ENCODE data around the gene CDH4. TPM values are rescaled to one million over a fixed set of nuclear protein-coding genes. Genes with fewer than 3 reads are reported as not detected.

The CDH4 gene
- total RNA-seq, 1 experiment from 2014 or later = not detected

DNA sequence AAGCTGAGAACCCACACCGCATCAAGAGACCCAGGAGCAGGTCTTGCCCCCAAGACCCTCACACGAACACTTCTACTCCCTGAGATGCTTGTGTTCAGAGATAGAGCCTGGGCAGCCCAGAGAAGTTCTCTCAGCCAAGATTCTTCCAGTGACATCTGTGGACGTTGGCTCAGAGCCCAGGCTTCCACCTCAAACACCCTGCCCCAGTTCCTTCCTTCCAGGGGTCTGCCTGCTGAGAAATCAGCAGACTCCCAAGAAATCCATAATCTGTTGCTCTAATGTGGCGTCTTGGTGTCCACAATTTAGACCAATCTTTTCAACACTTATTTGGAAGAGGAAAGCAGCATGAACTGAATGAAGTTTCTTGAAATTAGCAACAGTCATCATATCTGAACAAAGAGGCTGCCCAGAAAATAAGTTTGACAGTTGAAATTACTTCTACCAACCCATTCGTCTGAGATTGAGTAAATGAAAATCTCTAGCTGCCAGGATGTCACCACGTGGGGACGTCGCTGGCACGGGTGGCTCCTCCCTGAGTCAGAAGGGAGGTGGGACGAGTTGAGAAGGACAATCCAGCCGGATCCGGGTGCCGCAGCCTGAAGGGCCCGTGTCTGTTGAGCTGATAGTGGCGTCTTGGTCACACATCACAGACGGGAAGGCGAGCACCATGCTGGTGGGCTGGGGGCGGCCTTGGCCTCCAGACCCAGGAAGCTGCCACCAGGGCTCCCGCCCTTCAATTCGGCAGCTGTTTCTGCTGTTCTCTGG lies 412.7 kb downstream of the CDH4 start:
- DNase-seq (ENCODE audit: low read depth, low spot score) = no peak
- intact Hi-C loops (cut with micrococcal nuclease; ENCODE audit: unreplicated experiment) = no loop called here
- ATAC-seq = no peak
- no peaks in the 10 kb centered on the region for H3K36me3 ChIP-seq (ENCODE audit: control insufficient read depth, insufficient read depth, low read length)
- no peak overlapping the region for H3K27ac ChIP-seq (ENCODE audit: low read length)
- peaks cover 3% of the 10 kb centered on the region; the same call in 1 of the 2 replicates for H3K27me3 ChIP-seq (ENCODE audit: control insufficient read depth, insufficient read depth, low read length)
- H3K4me1 ChIP-seq (ENCODE audit: control insufficient read depth, insufficient read depth, low read length) = no peaks in the 10 kb centered on the region
- BruUV-seq (replicated peaks) = no TSS peak
- CTCF ChIA-PET = no interaction called here
- TF ChIP-seq POLR2AphosphoS5 (IDR thresholded peaks at IDR 0.05; ENCODE audit: low read depth, low read length) (no peak), TCF7L2 (IDR thresholded peaks at IDR 0.05; ENCODE audit: low read depth, low read length) (no peak), SIN3A (IDR thresholded peaks at IDR 0.05; ENCODE audit: borderline replicate concordance, insufficient read depth, low read depth, low read length) (no peak)
- TF ChIP-seq, protein P1, sequence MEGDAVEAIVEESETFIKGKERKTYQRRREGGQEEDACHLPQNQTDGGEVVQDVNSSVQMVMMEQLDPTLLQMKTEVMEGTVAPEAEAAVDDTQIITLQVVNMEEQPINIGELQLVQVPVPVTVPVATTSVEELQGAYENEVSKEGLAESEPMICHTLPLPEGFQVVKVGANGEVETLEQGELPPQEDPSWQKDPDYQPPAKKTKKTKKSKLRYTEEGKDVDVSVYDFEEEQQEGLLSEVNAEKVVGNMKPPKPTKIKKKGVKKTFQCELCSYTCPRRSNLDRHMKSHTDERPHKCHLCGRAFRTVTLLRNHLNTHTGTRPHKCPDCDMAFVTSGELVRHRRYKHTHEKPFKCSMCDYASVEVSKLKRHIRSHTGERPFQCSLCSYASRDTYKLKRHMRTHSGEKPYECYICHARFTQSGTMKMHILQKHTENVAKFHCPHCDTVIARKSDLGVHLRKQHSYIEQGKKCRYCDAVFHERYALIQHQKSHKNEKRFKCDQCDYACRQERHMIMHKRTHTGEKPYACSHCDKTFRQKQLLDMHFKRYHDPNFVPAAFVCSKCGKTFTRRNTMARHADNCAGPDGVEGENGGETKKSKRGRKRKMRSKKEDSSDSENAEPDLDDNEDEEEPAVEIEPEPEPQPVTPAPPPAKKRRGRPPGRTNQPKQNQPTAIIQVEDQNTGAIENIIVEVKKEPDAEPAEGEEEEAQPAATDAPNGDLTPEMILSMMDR (IDR thresholded peaks at IDR 0.05) = no peak
- TF ChIP-seq, protein P2, sequence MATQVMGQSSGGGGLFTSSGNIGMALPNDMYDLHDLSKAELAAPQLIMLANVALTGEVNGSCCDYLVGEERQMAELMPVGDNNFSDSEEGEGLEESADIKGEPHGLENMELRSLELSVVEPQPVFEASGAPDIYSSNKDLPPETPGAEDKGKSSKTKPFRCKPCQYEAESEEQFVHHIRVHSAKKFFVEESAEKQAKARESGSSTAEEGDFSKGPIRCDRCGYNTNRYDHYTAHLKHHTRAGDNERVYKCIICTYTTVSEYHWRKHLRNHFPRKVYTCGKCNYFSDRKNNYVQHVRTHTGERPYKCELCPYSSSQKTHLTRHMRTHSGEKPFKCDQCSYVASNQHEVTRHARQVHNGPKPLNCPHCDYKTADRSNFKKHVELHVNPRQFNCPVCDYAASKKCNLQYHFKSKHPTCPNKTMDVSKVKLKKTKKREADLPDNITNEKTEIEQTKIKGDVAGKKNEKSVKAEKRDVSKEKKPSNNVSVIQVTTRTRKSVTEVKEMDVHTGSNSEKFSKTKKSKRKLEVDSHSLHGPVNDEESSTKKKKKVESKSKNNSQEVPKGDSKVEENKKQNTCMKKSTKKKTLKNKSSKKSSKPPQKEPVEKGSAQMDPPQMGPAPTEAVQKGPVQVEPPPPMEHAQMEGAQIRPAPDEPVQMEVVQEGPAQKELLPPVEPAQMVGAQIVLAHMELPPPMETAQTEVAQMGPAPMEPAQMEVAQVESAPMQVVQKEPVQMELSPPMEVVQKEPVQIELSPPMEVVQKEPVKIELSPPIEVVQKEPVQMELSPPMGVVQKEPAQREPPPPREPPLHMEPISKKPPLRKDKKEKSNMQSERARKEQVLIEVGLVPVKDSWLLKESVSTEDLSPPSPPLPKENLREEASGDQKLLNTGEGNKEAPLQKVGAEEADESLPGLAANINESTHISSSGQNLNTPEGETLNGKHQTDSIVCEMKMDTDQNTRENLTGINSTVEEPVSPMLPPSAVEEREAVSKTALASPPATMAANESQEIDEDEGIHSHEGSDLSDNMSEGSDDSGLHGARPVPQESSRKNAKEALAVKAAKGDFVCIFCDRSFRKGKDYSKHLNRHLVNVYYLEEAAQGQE (IDR thresholded peaks at IDR 0.05; ENCODE audit: insufficient read depth in 1 of 2, low read depth in 2 of 2, low read length in 1 of 2) = no peak
- POLR2A ChIA-PET = no interaction called here
- in situ Hi-C loops (cut with HindIII; ENCODE audit: low pct_unique_long_range_greater_than_20kb, low sequenced_read_pairs) = no loop called here
- no peak overlapping the region for H3K4me3 ChIP-seq (ENCODE audit: low read depth in 2 of 2, low read length in 2 of 2)
- no peaks in the 10 kb centered on the region for H3K9me3 ChIP-seq (ENCODE audit: control insufficient read depth, insufficient read depth, low read depth, low read length)

DNA sequence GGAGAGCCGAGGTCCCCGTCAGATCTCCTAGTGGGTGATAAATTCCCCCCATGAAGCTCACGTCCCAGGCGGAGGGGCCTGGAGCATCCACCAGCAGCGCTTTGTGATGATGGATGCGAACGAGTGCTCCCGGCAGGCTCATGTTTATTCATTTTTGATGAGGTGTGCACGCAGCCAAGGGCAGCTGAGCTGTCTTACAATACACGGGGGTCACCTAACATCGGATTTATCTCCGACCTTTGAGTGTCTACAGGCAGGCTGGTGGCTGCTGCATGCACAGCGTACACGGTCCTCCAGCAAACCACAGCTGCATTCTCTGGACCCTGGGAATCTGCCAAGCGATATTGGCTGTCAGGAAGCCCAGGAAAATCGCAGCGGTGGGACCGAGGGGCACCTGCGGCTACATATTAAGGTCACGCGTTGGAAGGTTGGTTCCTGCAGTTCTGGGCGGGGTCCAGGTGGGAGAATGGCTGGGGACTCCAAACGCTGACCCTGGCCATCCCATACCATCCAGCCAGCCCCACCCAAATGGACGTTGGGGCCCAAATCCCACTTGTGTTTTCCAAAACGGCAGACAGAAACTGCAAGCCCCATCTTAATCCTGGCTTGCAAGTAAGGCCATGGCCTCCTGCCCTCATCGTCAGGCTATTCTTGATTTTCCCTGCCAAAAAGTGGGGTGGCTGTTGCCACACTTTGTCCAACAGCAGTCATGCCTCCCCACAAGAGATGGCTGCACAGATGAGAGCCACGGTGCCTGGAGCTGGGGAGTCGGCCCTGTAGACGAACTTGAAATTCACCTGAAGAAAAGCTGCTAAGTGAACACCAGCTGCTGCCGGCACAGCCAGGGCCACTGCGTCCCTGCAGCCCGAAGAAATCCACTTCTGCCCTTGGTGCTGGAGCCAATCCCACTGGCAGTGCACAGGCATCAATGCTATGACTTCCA lies 413.7 kb downstream of the CDH4 start:
- Histone ChIP-seq H3K4me3 (ENCODE audit: low read depth in 2 of 2, low read length in 2 of 2) (no peak overlapping the region), H3K36me3 (ENCODE audit: control insufficient read depth, insufficient read depth, low read length) (no peaks in the 10 kb centered on the region), H3K27ac (ENCODE audit: low read length) (no peak overlapping the region), H3K4me1 (ENCODE audit: control insufficient read depth, insufficient read depth, low read length) (no peaks in the 10 kb centered on the region), H3K9me3 (ENCODE audit: control insufficient read depth, insufficient read depth, low read depth, low read length) (no peaks in the 10 kb centered on the region), H3K27me3 (ENCODE audit: control insufficient read depth, insufficient read depth, low read length) (peaks cover 3% of the 10 kb centered on the region; the same call in 1 of the 2 replicates)
- ChIA-PET POLR2A (no interaction called here), CTCF (no interaction called here)
- in situ Hi-C loops (cut with HindIII; ENCODE audit: low pct_unique_long_range_greater_than_20kb, low sequenced_read_pairs) = no loop called here
- TF ChIP-seq, protein P1 (IDR thresholded peaks at IDR 0.05) = no peak
- TF ChIP-seq, protein P2 (IDR thresholded peaks at IDR 0.05; ENCODE audit: insufficient read depth in 1 of 2, low read depth in 2 of 2, low read length in 1 of 2) = no peak
- no peak for TF ChIP-seq POLR2AphosphoS5 (IDR thresholded peaks at IDR 0.05; ENCODE audit: low read depth, low read length)
- TF ChIP-seq TCF7L2 (IDR thresholded peaks at IDR 0.05; ENCODE audit: low read depth, low read length) = no peak
- TF ChIP-seq SIN3A (IDR thresholded peaks at IDR 0.05; ENCODE audit: borderline replicate concordance, insufficient read depth, low read depth, low read length) = no peak
- no peak for ATAC-seq
- no TSS peak for BruUV-seq (replicated peaks)
- no peak for DNase-seq (ENCODE audit: low read depth, low spot score)
- intact Hi-C loops (cut with micrococcal nuclease; ENCODE audit: unreplicated experiment) = no loop called here
